G401 (cell line): ENCODE measurements around the gene WDR64. TPM values are rescaled to one million over a fixed set of nuclear protein-coding genes. Genes with fewer than 3 reads are reported as not detected.
A peak's percentile ranks its signal among the peaks of the same experiment; 100 is the strongest.
"Not testable (repeated sequence)": the region's sequence is repeated elsewhere in the genome, so short reads cannot be mapped to it uniquely, and the experiment has no call there.

ENCODE experiments used
- DNase-seq: peaks from one replicate; pipeline ENCODE4 v3.0.0-alpha.2; 2015; ENCODE audit warnings: low spot score
- in situ Hi-C: cut with HindIII; loops from 2 replicates; pipeline ENCODE4 v1.10.0; 2016; ENCODE audit warnings: low sequenced_read_pairs, mixed read lengths
- total RNA-seq: library from RNA; depleted of rRNA; stranded (reverse); fragments of >200 nt; shearing (Covaris generic); gene quantifications from 2 replicates; pipeline ENCODE4 v1.2.3, GENCODE V29; 2014

Gene WDR64
- total RNA-seq, 1 experiment from 2014 or later = not detected

GRCh38 chr1:241817331-241817792, 165.3 kb downstream of the WDR64 start:
- in situ Hi-C loops = no loop called here

GRCh38 chr1:241817956-241818612, 166.0 kb downstream of the WDR64 start:
- in situ Hi-C loops = no loop called here
- no peak for DNase-seq

More at GRCh38 chr1:241817331-241817792, 165.3 kb downstream of the WDR64 start:
- DNase-seq = no peak

DNA sequence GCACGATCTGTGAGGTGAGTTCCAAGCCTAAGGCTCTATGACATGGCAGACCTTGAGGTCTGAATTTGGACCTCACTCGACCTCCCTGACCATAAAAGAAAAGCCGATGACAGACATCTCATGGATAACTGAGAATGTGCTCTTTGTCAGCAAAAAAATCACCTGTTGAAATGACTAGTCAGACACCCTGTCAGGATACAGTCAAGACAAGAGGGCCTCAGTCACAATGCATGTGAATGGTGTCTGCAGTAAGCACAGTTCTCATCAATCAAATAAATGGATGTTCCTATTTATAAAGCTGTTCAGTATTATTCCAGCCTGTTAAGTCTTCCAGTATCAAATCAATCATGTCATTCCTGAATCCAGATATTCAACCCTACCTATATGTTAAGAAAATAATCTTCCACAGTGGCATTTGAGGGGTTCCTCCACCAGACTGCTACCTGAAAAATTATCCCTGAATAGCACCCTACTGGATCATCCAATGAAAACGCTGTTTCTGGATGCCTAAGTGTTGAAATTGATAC, 167.3 kb downstream of the WDR64 start:
- DNase-seq = no peak
- in situ Hi-C loops = no loop called here

GRCh38 chr1:241821363-241821762, 169.3 kb downstream of the WDR64 start:
- in situ Hi-C loops = no loop called here
- DNase-seq = no peak

DNA sequence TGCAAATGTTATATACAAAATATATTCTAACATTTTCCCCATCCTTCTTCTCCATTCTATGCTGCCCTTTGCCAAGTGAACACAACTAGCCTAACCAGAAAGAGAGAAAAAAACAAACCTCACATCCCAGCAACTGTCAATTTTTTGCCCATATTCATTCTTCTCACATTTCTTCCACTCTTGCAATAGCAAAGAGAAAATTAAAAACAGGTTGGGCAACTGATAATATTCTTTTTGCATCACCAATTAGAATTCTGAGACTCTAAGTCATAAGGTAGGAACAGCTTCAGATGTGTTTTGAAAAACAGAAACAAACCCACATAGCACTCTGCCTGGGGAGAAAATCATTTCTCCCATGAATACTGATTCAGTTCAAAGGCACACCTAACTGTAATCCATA, 170.8 kb downstream of the WDR64 start:
- in situ Hi-C loops = no loop called here
- no peak for DNase-seq

GRCh38 chr1:241823925-241824324, 171.8 kb downstream of the WDR64 start:
- DNase-seq = no peak
- in situ Hi-C loops = no loop called here

- DNase-seq = no peak
- in situ Hi-C loops = no loop called here
Measured at GRCh38 chr1:241825581-241825980, 173.5 kb downstream of the WDR64 start.

DNA sequence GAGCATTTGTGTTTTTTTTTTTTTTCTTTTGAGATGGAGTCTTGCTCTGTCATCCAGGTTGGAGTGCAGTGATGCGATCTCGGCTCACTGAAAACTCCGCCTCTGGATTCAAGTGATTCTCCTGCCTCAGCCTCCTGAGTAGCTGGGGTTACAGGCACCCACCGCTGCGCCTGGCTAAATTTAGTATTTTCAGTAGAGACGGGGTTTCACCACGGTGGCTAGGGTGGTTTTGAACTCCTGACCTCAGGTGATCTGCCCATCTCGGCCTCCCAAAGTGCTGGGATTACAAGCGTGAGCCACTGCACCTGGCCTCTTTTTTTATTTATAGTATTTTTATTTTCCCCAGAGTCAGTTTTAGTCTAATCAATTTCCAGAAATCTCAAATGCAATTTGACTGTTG, 174.5 kb downstream of the WDR64 start:
- in situ Hi-C loops, DNase-seq: not testable (repeated sequence)

GRCh38 chr1:241827264-241827663, 175.2 kb downstream of the WDR64 start:
- no peak for DNase-seq
- in situ Hi-C loops = no loop called here

DNA sequence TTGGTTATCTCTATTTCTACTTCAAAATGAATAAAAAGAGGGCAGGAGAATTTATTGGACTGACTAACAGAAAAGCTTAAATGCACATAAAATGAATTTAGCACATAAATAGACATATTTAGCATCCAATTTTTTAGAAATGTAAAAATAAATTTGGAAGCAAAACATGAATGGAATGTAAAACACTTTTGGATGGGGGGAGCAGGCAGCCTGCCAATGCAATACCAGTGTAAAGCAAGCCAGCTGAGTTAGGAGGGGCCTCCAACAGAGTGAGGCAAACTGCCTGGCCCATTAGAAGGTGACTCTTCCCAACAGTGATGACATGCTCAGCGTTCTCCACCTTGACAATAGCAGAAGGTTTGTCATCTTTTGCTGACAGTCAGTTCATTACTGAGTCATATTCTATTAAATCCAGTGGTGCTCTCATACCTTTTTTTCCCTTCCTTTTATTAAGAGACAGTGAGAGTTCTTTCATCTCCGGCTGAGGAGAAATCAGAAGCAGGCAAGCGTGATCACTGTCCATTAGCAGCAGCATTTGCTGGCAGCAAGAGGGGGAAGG, 176.5 kb downstream of the WDR64 start:
- no peak for DNase-seq
- in situ Hi-C loops = no loop called here

- no peak for DNase-seq
- in situ Hi-C loops = no loop called here
Measured at GRCh38 chr1:241829468-241829867, 177.4 kb downstream of the WDR64 start.

DNA sequence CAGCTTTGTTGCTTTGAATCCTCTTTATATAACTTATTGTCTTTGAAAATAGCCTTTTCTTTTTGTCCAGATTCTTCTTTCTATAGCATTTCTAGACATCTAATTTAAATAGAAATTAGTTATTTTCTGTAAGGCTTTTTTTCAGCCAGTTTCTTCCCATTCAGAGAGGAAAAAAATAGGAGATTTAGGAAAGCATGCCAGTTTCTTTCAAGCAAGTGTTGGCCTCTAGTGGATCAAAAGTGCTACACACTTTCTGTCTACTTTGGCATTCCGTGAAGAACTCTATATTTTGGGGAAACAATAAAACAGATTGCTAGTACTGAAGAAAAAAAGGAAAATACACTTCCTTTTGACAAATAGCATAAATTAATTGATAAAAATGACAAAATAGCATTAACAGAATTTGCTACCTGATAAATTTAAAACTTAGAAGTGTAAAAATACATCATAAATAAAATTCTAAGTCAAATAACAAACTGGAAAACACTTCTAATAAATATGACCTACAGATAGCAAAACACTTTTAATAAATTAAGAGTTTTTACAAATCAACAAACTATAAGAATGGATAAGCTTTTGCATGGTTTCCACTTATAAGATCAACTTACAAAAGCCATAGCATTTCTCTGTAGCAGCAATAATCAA, 182.8 kb downstream of the WDR64 start:
- in situ Hi-C loops = no loop called here
- DNase-seq = peak; percentile 24

DNA sequence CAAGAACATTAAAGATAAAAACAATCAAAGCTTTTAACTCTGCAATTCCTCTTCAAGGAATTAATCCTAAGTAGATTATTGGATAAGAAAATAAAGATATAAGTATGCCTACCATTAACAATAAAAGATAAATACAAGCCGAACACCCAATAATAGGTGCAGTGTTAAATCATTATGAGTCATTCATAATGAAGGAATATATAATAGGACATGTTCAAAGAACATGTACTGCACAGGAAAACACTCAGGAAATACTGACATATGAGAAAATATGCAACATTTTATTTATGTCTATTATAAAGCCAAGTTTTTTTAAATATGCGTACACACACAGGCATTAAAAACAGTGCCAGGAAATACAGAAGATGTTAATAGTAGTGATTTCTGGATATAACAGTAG, 184.9 kb downstream of the WDR64 start:
- no peak for DNase-seq
- in situ Hi-C loops = no loop called here

DNA sequence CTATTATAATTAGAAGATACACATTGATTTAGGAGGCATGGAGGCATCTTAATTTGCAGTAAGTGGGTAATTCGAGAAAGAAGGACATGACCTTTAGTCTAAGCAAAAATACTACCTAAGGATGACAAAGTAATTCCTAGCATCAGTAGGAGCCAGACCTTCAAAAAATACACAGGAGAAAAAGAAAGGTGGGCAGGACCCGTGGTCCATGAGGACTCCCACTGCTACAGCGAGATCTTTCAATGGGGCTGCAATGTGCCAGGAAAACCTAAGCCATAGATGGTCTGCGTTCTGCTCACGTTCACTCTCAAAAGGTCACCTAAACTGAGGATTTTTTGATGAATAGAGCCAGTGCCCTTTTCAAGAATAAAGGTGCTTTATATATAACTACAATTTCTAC, 185.3 kb downstream of the WDR64 start:
- DNase-seq = no peak
- in situ Hi-C loops = no loop called here

DNA sequence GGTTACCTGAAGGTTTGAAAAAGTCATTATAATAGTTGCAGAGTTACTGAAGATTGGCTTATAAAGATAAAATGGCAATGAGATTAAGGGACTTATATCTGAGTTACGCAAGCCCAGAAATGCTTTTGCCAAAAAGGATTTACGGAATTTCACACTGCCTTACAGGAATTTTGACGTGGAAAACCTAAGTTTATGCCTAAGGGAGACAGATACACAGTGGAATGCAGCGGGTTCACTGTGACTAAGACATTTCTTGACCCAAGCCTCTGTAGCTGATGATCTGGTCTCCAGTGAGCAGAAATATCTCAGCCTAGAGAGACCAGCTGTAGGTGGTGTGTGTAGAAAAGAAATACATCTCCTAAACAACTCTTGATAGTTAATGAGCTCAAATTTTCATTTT, 185.8 kb downstream of the WDR64 start:
- no peak for DNase-seq
- in situ Hi-C loops = no loop called here

DNA sequence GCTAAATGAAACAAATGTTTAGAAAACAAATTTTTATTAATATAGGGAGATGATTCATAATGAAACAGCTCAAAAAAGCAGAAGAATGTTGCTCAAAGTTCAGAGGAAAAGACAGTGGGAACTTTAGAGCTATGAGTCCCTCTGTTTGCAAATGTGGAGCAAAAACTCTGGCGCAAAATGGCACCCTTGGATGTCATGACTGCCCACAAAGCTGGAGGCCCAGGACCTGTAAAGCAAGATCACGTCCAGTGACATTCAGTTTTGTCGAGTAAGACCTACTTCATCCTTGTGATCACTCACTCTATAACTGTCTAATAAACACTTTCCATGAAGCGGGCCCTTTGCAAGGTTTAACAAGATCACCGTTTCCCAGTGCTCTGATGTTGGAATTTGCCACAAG, 186.8 kb downstream of the WDR64 start:
- in situ Hi-C loops = no loop called here
- DNase-seq = no peak

- in situ Hi-C loops = no loop called here
- DNase-seq = no peak
Measured at GRCh38 chr1:241839369-241839979, 187.4 kb downstream of the WDR64 start.

- in situ Hi-C loops = no loop called here
- no peak for DNase-seq
Measured at GRCh38 chr1:241840164-241840563, 188.1 kb downstream of the WDR64 start.

- no peak for DNase-seq
- in situ Hi-C loops = no loop called here
Measured at GRCh38 chr1:241841691-241842090, 189.6 kb downstream of the WDR64 start.

DNA sequence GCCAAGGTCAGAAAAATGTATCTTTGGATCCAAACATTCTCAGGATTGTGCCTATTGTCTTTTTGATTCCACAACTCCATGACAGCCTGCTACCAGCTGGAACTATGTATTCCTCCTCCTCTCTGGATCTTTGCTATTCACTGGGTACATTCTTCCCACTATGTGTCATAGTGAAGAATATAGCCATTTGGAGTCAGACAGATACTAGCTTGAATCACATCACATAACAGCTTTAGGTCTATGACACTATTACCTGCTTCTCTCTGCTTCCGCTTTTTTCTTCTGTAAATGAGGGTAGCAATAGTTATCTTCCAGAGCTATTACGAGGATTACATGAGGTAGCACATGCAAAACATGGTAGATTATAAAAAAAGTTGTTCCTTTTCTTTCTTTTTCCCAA, 190.5 kb downstream of the WDR64 start:
- no peak for DNase-seq
- in situ Hi-C loops = no loop called here
